COR-L47 (cell line): Measurements from ENCODE around the gene PRRX1.

Experiments used
- DNase-seq: peaks from one replicate; lab custom pipeline; 2025; lab: John Stamatoyannopoulos, UW

The PRRX1 gene

DNA sequence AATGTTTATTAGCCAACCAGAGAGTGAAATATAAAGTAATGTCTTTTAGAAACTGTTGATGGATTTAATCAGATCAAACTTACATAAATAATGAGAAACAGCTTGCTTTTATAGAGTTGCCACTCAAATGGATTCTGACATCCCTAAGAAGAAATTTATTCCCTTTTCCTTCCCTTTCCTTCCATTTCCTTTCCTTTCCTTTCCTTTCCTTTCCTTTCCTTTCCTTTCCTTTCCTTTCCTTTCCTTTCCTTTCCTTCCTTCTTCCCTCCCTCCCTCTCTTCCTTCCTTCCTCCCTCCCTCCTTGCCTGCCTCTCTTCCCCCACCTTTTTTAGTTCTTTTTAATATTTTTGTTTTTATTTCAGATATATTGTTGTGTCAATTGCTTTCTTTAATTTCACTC, 27.3 kb downstream of the PRRX1 start:
- no peak for DNase-seq

DNA sequence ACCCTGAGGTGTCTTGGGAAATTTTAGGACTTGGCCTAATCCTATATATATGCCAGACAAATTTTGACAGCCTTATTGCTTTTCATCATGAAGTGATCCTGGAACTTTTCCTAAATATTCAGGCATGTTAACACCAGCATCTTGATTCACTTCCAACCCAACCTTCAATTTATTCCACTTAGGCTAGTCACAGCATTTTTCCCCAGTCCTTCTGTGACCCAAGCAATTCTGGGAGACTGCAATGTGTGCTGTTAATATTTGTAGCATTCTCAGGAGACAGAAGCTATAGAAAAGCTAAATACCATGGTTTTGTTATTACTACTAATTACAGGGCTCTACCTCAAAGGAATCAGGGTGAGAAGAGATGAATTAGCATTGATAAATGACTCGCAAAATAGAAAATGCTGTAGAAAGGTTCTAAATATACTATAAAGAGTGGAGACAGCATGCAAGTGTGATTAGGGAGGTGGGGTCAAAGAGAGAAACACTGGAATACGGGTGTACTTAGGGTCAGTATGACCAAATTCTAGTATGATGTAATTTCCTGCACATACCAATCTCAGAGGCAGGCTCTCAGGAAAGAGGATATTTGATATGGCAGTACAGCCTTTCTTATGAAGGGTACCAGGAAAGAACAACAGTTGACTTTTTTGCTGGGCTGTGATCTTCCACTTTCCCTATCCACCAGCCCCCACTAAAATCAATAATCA, 29.1 kb downstream of the PRRX1 start:
- DNase-seq: no peak

DNA sequence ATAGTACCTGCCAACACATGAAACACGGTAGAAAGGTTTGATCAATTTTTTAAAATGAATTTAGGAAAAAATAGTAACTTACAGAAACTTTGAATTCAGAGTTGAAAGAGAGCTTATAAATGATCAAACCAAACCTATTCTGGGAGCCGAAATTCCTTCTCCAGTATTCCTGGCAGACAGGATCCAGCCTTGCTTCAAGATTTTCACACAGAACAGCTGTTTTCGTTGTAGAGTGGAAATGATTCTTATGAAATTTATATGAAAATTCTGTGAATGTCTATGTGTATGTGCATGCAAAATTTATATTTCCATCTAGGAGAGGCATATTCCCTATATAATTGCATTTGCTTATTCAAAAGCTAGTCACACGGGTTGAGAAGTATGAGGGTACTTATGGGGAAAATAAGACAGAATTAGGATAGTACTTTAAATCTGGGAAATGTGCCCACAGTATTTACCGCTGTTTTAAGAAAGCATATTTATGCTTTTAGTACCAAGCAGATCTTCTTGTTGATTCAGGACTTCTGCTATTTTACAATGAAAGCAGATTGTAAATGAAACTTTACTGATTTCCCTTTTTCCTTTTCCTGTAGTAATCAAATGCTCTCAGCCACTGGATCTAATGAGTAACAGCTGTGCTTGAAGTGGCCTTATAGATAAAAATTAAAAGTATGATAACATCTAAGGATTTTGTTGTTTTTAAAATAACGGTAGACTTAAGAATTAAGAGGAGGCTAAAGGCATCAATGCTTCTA, 30.4 kb downstream of the PRRX1 start:
- no peak for DNase-seq

DNA sequence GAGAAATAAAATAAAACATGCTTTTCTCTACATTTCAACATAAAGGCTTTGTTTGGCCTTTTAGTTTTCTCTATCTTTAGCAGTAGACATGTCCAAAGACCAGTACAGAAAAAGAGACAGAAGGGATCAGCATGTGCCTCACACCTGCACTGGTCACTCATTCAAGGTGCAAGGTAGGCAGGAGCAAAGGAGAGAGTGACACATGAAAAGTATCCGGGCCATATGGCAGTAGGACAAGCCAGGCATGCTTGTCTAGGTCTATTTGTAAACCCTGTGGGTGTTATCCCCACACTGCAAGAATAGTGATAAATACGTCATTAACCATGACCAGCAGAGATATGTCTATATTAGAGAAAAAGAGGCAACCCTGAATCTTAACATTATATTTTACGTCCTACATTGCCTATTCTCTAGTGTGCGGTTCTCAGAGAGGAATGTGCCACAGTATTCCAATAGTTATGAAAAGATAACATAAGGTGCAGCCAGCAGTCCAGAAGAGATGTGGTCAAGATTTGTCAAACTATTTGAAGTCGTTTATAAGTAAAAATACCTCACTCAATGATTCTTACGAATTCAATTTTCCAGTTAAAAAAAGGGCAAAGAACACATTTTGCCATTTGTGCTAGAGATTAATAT, 32.1 kb downstream of the PRRX1 start:
- no peak for DNase-seq

DNA sequence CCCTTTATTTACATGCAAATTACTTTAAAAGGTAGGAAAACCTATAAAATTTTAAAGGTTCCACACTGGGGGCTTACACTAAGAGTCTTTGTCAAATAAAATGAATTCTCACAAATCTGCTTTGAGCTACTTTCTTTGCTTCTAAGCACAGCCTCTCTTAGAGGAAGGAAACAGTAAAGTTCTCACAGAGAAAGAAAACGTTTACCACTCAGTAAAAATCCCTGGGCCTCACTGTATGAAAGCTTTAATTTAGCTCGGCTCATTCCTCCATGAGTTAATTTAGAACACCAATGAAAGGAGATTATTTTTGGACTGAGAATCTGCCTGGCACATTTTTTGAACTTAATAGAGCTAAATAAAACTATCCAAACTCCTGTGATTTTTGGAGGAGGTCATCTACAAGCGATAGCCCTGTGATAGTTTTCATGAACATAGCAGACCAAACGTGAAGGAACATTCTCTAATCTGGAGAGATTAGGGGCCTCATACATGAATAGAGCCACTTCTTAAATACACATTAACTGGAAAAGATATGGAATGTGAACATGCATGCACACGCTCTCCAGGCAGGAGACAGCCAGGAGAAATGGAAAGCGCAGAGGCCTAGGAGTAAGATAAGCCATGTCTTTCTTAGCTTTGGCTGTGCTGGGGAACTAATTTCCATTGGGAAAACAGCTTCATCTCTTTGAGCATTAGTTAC, 32.8 kb downstream of the PRRX1 start:
- no peak for DNase-seq

DNA sequence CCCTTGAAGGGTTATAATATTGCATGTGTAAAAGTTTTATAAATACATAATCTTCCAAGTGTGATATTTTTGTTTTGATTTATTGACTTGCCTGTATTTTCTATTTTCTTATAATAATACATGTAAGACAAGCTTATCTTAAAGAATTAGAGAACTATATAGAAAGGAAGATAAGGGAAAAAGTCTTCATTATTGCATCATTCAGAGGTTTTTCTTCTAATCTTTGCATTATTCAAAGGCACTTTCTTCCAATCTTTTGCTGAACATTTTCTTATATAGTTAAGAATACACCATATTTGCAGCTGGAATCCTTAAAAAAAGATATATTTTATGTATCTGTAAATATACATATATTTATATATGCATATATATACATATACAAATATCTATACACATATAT, 33.4 kb downstream of the PRRX1 start:
- DNase-seq: no peak

DNA sequence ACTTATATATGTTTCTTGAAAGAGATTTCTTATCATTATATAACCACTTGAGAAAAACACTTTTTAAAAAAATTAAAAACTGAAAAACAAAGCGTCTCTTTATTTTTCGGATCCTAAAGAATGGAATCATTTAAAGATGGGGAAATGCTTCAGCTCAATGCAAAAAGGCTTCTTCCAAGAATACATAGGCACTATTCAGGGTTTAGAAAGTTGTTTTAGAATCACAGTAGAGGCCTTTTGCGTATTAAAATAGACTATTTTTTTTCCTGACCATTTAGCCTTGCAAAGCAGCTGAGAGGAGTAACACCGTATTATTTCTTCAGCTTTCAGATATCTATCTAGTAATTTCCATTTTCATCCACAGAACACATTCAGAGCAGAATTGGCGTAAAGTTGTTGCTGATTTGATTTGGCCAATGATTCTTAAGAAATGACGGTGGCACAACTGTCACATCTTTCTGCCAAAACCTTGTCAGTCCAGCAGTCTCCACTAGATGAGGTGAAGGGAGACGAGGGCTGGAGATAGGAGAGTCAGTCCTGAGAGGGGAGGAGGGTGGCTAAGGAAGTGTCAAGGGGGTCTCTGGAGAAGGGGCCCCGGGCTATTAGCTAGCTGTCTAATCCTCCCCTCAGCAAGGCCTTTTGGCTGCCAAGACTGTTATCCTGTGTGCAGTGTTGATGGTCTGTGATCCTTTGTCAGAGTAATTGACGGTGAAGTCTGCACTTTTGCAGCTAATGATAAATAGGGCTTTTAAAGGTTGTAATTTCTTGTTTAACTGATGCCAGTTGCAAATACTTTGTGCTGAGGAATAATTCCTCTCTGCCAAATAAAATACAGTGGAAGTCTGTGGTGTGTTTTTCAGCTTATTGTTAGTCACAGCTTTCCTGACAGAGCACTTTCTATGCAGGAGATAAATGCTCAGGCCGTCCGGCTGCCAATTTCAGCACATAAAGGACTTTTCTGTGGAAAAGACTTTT, 34.7 kb downstream of the PRRX1 start:
- no peak for DNase-seq

DNA sequence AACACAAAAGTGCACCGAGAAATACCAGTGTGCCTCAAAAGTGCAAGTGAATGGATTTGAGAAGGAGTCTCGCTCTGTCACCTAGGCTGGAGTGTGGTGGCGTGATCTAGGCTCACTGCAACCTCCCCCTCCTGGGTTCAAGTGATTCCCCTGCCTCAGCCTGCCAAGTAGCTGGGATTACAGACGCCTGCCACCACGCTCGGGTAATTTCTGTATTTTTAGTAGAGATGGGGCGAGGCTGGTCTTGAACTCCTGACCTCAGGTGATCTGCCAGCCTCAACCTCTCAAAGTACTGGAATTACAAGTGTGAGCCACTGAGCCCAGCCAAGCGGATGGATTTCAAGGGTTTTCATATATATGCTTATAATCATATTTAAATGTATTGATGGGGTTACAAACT, 35.8 kb downstream of the PRRX1 start:
- DNase-seq: no peak

DNA sequence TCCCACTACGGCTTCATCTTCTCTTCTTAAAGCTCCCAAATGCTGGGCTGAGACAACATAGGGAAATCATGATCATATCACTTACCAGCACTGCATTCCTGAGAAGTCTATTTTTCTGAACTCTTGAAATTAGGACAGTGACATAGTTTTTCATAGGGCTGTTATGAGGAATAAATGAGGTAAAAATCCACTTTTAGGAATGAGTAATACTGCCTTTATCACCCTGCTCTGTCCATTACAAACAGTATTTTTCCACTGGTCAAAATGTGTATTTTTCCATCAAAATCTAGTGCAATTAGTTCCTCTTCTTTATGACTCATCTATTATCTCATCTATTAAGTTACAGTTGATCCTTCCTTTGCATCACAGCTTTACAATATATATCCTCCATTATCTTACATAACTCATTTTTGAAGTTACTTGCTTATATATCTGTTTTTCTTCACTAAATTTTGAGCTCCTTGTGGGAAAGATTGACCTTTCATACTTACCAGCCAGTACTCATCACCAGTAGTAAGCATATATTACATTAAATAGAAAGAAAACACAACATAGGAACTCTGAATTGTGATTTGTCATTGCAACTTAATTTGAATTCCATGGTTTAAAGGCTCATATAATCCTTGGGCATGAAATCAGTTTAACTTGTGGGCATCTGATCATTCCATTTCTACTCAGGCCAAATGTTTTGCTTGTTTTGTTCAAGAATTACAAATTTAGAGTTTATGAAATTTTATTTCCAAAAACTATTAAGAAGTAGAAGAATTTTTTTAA, 37.1 kb downstream of the PRRX1 start:
- no peak for DNase-seq

DNA sequence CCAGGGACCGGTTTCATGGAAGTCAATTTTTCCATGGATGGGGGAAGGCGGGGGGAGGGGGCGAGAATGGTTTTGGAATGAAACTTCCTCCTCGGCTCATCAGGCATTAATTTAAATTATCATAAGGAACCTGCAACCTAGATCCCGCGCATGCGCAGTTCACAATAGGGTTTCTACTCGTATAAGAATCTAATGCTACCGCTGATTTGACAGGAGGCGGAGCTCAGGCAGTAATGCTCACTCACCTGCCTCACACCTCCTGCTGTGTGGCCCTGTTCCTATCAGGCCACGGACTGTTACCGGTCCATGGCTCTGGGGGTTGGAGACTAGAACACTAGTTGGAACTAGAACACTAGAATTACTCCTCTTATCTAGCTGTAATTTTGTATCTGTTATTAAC, 38.0 kb downstream of the PRRX1 start:
- no peak for DNase-seq

DNA sequence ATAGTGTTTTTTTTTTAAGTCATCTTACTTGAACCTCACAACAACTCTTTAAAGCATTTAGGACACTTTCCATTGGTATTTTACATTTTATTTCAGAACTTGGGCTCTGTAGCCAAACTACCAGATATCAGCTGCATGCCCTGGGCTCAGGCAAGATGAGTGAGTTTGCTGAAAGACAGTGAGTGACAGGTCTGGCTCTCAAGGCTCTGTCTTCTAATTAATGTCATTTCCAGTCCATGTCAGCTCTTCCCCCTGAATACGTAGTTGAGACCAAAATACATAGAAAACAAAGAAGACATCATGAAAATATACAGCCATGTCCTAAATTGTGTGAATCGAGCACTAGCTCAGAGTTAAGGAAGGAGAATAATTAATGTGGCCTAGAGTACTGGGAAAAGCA, 39.7 kb downstream of the PRRX1 start:
- DNase-seq: no peak

DNA sequence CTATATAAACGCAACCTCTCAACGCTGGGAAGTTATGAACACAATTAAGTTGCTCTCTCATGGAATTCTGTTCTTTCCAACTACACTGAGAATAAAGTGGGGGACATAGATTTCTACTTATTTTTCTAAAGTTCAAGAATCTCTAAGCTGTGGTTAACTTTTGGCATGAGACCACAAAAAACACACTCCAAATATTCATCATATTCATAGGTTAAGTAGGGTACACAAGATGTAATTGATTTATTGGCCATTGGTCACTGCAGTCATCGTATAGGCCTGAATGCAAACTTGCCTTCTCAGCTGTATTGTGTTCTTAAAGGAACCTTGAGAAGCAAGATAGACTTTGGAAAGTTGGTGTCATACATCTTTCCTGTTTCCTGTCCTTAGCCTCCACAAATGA, 40.3 kb downstream of the PRRX1 start:
- no peak for DNase-seq

DNA sequence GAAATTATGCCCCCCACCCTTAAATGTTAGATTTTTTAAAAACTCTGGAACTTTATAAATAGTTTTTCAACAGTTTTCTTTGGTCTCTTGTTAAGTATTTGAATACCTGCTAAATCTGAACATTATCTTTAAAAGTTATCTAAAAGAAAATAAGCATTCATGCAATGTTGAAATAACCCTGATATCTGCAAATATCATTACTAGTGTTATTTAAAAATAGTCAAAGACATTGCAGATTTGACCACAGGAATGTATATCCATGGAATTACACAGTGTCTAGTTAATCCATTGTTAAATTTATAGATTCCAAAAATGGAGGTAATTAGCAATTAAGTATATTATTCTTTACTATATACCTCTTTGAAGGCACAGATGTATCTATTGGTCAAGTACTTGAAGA, 42.0 kb downstream of the PRRX1 start:
- DNase-seq: no peak

DNA sequence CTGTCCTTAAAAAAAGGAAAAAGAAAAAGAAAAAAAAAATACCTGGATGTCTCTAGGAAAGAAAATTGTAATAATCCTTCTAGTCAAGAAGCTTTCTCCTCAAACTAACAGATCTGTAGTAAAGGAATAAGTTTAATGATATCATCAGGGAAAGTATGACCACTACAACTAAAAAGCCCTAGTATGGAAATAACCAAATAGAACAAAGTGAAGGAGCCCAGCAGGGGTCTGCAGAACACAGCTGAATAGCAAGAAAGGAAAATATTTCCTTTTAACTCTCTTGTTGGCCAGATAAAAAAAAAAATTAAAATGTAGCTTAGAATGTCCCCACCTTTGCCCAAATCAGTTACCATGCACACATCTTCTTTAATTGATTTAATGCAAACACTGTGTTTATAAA, 43.2 kb downstream of the PRRX1 start:
- no peak for DNase-seq

DNA sequence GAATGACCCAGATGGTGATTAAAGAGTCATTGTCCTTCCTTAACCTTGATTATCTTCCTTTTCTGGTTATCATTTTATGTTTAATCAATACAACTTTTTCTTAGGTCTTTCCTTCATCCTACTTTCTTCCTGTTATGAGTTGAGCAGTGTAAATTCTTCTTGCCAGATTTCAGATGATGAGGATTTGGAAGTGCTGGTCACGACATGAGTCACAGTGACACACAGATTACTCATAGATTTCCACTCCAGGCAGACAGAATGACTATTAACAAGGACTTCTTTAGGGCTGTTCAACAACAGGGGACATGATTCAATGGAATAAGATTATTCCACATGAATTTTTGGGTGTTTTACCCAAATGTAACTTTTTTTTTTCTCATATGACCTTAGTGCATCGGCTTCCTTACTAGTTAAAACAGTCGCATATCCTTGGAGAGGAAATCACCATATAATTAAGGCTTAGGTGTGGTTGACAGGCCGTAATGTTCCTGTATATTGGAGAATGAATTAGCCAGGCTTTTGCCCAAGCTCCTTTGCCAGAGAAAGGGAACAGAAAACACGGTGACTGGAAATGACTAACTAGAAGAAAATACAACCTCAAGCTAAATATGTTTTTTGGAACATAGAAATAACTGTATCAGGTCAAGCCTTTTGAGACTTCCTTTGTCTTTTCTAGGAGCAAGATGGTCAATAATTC, 44.2 kb downstream of the PRRX1 start:
- no peak for DNase-seq

DNA sequence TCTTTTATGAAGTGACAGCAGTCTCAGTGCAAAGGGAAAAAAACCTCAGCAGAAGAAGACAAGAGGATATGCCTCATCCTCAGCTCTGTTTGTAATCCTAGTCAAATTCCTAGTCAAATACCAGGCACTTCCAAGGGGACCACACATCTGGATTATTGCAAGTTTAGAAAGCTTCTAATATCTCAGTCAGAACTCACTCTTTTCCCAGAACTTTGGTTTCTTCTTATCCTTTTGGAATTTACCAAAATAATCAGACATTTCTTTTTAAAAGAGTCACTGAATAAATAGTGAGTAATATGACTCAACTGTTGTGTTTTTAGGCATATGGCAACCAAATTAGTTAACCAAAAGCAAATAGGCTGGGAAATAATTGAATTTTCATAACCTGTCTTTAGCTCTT, 47.8 kb downstream of the PRRX1 start:
- DNase-seq: no peak

DNA sequence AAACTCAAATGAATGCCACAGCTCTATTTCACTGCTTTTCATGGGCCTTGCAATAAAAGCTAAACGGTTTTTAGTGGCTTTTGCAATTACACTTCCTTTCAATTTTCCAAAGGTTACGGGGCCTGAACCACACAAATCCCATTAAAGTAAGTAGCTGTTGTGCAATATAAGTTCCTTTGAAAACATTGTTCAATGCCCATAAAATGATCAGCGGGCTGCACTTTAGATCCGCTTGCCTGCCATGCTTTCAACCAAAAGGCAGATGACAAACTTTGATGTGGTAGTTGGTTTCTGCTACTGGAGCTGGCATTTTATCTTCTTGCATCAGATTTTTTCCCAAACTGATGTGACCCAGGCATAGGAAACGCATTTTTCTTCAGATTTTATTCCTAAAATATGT, 50.2 kb downstream of the PRRX1 start:
- DNase-seq: no peak

DNA sequence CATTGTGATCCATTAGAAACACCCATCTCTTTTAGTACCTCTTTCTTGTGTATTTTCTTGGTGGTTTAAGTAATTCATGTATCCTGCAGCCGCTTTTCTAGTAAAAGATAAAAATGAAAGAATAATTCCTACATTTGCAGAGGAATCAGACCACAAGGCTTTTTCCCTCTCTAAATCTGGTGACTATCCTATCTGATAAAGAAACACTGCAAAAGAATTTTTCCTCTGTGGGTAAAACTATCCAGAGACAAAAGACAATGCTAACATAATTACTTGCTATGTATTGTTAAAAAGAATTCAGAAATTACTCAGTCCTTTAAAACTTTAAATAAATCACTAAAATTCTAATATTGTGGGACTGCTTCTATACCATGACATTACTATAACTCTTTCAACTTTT, 51.0 kb downstream of the PRRX1 start:
- no peak for DNase-seq

DNA sequence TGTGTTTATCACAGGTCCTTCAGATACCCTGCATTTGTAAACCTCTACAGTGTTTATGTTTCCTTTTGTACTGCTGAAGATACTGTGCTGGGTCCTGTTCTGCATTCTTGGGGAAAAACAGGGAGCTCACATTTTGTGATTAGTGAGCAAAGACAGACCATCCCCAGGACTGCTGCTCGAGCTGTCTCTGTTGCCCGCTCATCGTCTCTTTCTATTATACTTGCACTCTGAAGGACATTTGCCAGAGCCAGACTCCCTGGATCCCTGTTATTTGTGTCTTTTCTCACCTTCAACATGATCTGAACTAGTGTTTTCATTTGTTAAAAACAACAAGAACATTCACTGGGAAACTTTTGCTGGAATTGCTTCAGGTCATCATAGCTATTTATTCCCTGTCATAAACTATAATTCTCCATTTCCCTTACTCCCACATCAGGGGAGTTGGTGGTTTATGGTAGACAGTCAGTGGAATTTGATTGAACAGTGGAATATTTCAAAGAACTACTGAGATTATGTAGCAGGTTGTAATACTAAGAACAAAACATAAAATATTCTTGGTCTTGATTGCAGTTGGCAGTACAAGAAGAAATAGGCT, 53.0 kb downstream of the PRRX1 start:
- DNase-seq: no peak

DNA sequence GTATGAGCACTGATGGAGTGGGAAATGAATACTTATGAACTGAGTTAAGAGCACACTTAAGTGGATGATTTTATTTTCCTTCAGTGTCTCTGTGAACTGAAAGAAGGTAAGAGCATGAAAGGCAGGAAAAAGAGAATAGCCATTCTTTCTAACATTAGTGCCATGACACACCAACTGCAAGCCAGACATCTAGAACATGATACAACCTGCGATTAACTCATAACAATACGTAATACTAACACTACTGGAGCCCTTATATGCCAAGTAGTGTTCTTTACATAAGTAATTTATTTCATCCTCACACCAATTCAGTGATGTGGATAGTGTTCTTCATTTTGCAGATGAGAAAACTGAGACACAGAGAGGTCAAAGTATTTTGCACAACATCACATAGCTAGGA, 56.7 kb downstream of the PRRX1 start:
- DNase-seq: no peak
